Measurements from ENCODE around the gene FHIT. TPM values are rescaled to one million over a fixed set of nuclear protein-coding genes. Genes with fewer than 3 reads are reported as not detected.

FHIT gene
- total and polyA plus RNA-seq, 4 donors = 2.1 to 14.7 (median 6.6) TPM

DNA sequence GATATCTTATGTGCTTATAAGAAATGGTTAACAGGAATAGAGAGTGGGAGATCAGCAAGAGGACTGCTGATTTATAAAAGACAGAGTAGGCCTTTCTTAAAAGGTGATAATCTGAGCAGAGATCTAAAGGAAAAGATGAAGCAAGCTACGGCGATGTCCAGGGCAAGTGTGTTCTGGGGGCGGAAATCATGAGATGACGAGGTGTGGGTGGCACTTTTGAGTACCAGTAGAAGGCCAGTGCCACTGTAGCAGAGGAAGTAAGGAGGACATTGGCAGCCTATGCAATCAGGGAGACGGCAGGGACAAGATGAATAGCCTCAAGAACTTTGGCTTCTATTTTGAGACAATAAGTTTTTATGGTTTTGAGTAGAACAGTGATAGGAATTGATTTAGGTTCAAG lies 492.4 kb downstream of the FHIT start:
- Histone ChIP-seq H3K4me1 (ENCODE audit: control insufficient read depth in 4 of 4, insufficient read depth in 4 of 4, low read length in 3 of 4) (no peaks in the 10 kb centered on the region), H3K4me3 (ENCODE audit: low read depth in 1 of 3, low read length in 3 of 3) (no peak overlapping the region), H3K9ac (ENCODE audit: low read depth in 1 of 2, low read length in 2 of 2) (no peak overlapping the region), H3K27me3 (ENCODE audit: control insufficient read depth in 4 of 4, insufficient read depth in 4 of 4, low read length in 3 of 4) (no peaks in the 10 kb centered on the region), H3K9me3 (ENCODE audit: control insufficient read depth in 4 of 4, low read length in 3 of 4) (no peaks in the 10 kb centered on the region), H3K36me3 (ENCODE audit: control insufficient read depth in 4 of 4, insufficient read depth in 3 of 4, low read depth in 1 of 4, low read length in 3 of 4) (no peaks in the 10 kb centered on the region), H3K27ac (ENCODE audit: low read depth in 1 of 2, low read length in 2 of 2) (no peak overlapping the region)
- TF ChIP-seq RAD21 (IDR thresholded peaks at IDR 0.05) (no peak), EGR1 (IDR thresholded peaks at IDR 0.05; ENCODE audit: low read depth in 2 of 2) (no peak), GABPA (IDR thresholded peaks at IDR 0.05 in 1 of 2, conservative IDR thresholded peaks at IDR 0.05 in 1 of 2) (no peak), RXRA (IDR thresholded peaks at IDR 0.05) (no peak)
- DNase-seq (ENCODE audit: low spot score) = no peak
- 91% methylated on average over 5 of the region's 5 CpGs for WGBS

GRCh38 chr3:60758171-60758570 lies 493.1 kb downstream of the FHIT start:
- H3K36me3 ChIP-seq (ENCODE audit: control insufficient read depth in 4 of 4, insufficient read depth in 3 of 4, low read depth in 1 of 4, low read length in 3 of 4) = no peaks in the 10 kb centered on the region
- no peak overlapping the region for H3K27ac ChIP-seq (ENCODE audit: low read depth in 1 of 2, low read length in 2 of 2)
- no peaks in the 10 kb centered on the region for H3K9me3 ChIP-seq (ENCODE audit: control insufficient read depth in 4 of 4, low read length in 3 of 4)
- WGBS = 82% methylated on average over 2 of the region's 2 CpGs
- TF ChIP-seq GABPA (IDR thresholded peaks at IDR 0.05 in 1 of 2, conservative IDR thresholded peaks at IDR 0.05 in 1 of 2) (no peak), CTCF (IDR thresholded peaks at IDR 0.05; ENCODE audit: low read depth, low read length, missing input control) (no peak), TAF1 (conservative IDR thresholded peaks at IDR 0.05) (no peak), SP1 (IDR thresholded peaks at IDR 0.05) (no peak), EGR1 (IDR thresholded peaks at IDR 0.05; ENCODE audit: low read depth in 2 of 2) (no peak), HNF4A (conservative IDR thresholded peaks at IDR 0.05) (no peak), FOXA1 (IDR thresholded peaks at IDR 0.05) (no peak), JUND (IDR thresholded peaks at IDR 0.05) (no peak), FOXA2 (IDR thresholded peaks at IDR 0.05) (no peak)
- TF ChIP-seq, protein P1, sequence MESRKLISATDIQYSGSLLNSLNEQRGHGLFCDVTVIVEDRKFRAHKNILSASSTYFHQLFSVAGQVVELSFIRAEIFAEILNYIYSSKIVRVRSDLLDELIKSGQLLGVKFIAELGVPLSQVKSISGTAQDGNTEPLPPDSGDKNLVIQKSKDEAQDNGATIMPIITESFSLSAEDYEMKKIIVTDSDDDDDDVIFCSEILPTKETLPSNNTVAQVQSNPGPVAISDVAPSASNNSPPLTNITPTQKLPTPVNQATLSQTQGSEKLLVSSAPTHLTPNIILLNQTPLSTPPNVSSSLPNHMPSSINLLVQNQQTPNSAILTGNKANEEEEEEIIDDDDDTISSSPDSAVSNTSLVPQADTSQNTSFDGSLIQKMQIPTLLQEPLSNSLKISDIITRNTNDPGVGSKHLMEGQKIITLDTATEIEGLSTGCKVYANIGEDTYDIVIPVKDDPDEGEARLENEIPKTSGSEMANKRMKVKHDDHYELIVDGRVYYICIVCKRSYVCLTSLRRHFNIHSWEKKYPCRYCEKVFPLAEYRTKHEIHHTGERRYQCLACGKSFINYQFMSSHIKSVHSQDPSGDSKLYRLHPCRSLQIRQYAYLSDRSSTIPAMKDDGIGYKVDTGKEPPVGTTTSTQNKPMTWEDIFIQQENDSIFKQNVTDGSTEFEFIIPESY (IDR thresholded peaks at IDR 0.05) = no peak
- TF ChIP-seq, protein P2, sequence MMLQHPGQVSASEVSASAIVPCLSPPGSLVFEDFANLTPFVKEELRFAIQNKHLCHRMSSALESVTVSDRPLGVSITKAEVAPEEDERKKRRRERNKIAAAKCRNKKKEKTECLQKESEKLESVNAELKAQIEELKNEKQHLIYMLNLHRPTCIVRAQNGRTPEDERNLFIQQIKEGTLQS (IDR thresholded peaks at IDR 0.05) = no peak
- TF ChIP-seq, protein P3, sequence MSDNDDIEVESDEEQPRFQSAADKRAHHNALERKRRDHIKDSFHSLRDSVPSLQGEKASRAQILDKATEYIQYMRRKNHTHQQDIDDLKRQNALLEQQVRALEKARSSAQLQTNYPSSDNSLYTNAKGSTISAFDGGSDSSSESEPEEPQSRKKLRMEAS (IDR thresholded peaks at IDR 0.05) = no peak
- H3K9ac ChIP-seq (ENCODE audit: low read depth in 1 of 2, low read length in 2 of 2) = no peak overlapping the region
- H3K27me3 ChIP-seq (ENCODE audit: control insufficient read depth in 4 of 4, insufficient read depth in 4 of 4, low read length in 3 of 4) = no peaks in the 10 kb centered on the region
- H3K4me3 ChIP-seq (ENCODE audit: low read depth in 1 of 3, low read length in 3 of 3) = no peak overlapping the region
- DNase-seq (ENCODE audit: low spot score) = no peak
- H3K4me1 ChIP-seq (ENCODE audit: control insufficient read depth in 4 of 4, insufficient read depth in 4 of 4, low read length in 3 of 4) = no peaks in the 10 kb centered on the region

GRCh38 chr3:60757724-60758123 lies 493.5 kb downstream of the FHIT start:
- no peak for DNase-seq (ENCODE audit: low spot score)
- no peak overlapping the region for H3K9ac ChIP-seq (ENCODE audit: low read depth in 1 of 2, low read length in 2 of 2)
- H3K4me3 ChIP-seq (ENCODE audit: low read depth in 1 of 3, low read length in 3 of 3) = no peak overlapping the region
- WGBS = 68% methylated on average over 6 of the region's 6 CpGs
- no peak overlapping the region for H3K27ac ChIP-seq (ENCODE audit: low read depth in 1 of 2, low read length in 2 of 2)
- H3K36me3 ChIP-seq (ENCODE audit: control insufficient read depth in 4 of 4, insufficient read depth in 3 of 4, low read depth in 1 of 4, low read length in 3 of 4) = no peaks in the 10 kb centered on the region
- TF ChIP-seq, protein P3 (IDR thresholded peaks at IDR 0.05) = no peak
- TF ChIP-seq SP1 (IDR thresholded peaks at IDR 0.05) = no peak
- no peaks in the 10 kb centered on the region for H3K9me3 ChIP-seq (ENCODE audit: control insufficient read depth in 4 of 4, low read length in 3 of 4)
- H3K27me3 ChIP-seq (ENCODE audit: control insufficient read depth in 4 of 4, insufficient read depth in 4 of 4, low read length in 3 of 4) = no peaks in the 10 kb centered on the region
- no peaks in the 10 kb centered on the region for H3K4me1 ChIP-seq (ENCODE audit: control insufficient read depth in 4 of 4, insufficient read depth in 4 of 4, low read length in 3 of 4)

Measured in liver (tissue), 9 donors.